Vagina (tissue), 2 donors: Measurements from ENCODE around the gene GRIK4.

Source experiments
- CTCF ChIP-seq, 3 experiments: fragments of 450-650 bp in 2 of 3; fragments of 200-600 bp in 1 of 3; sonication (generic) in 1 of 3; IDR thresholded peaks; one replicate each; pipeline ENCODE4 v1.5.1; 2017 to 2019; ENCODE audit warnings: antibody characterized with exemption in 3 of 3, mild to moderate bottlenecking in 2 of 3, moderate library complexity in 2 of 3
- POLR2A ChIP-seq, 2 donors: fragments of 450-650 bp; IDR thresholded peaks; one replicate each; pipeline ENCODE4 v1.6.1; 2017; ENCODE audit warnings: antibody characterized with exemption in 2 of 2, mild to moderate bottlenecking in 2 of 2, moderate library complexity in 2 of 2
- POLR2AphosphoS5 ChIP-seq, 2 donors: sonication (generic); formaldehyde crosslinking; IDR thresholded peaks; one replicate each; pipeline ENCODE4 v1.9.0; 2017; ENCODE audit warnings: antibody characterized with exemption in 2 of 2, mild to moderate bottlenecking in 2 of 2, low read depth in 1 of 2; ENCODE audit not compliant: insufficient read depth in 1 of 2

- TF ChIP-seq CTCF (IDR thresholded peaks at IDR 0.05) (no peak), POLR2A (IDR thresholded peaks at IDR 0.05) (no peak), POLR2AphosphoS5 (IDR thresholded peaks at IDR 0.05; ENCODE audit: insufficient read depth in 1 of 2, low read depth in 1 of 2) (no peak)
Observed at GRCh38 chr11:120702656-120703055, 191.1 kb downstream of the GRIK4 start.
